IPS-15b (cell line): ENCODE data around the gene MAP3K7.

ENCODE experiments used
- H3K27me3 ChIP-seq: one replicate; pipeline ENCODE4 v1.6.1; 2013; ENCODE audit warnings: low read length; ENCODE audit not compliant: control insufficient read depth, insufficient read depth
- H3K36me3 ChIP-seq: one replicate; pipeline ENCODE4 v1.6.1; 2013; ENCODE audit warnings: low read length; ENCODE audit not compliant: control insufficient read depth, insufficient read depth
- H3K4me1 ChIP-seq: one replicate; pipeline ENCODE4 v1.6.1; 2013; ENCODE audit warnings: mild to moderate bottlenecking, low read length; ENCODE audit not compliant: control insufficient read depth, insufficient read depth
- H3K4me3 ChIP-seq: one replicate; pipeline ENCODE4 v1.5.1; 2013; ENCODE audit warnings: low read depth, low read length
- H3K9ac ChIP-seq: one replicate; pipeline ENCODE4 v1.6.1; 2013; ENCODE audit warnings: low read depth, mild to moderate bottlenecking, low read length
- H3K9me3 ChIP-seq: one replicate; pipeline ENCODE4 v1.6.1; 2013; ENCODE audit warnings: mild to moderate bottlenecking, low read length; ENCODE audit not compliant: control insufficient read depth, insufficient read depth

The MAP3K7 gene

DNA sequence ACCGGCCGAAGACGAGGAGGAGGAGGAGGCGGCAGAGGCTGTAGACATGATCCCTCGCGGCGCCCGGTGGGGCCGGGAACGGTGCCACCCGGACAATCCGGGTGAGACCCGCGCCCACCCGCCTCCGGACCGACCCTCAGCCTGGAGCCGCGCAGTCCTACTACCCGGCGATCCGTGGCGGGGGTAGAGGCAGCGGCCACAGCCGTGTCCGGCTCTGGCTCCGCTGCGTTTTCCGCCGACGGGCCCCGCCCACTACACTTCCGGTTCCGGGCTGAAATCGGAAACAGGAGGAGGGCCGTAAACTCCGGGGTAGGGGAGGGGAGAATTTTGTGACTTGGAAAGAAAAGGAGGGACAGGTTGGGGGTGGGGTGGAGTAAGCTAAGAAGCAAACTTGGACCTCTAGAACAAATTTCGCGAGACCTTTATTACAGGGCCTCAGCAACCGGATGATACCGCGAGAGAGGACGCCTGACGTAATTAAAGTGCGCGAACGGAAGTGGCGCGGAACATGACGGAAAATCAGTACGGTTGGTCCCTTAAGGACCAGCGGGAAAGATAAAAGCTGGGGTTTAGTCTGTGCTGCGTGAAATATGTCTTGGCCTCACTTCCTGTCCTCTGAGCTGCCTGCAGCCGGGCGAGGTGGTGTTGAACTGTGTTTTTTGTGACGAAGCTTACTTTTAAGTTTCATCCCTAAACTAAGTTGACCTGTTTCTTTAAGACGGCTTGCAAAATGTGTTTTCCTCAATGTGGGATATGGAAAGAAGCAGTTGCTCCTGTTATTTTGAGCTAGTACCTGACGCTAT is at the start of gene MAP3K7:
Gene MAP3K7 (minus strand): TSS at position 237 of the 803 bp plus-strand sequence. CDS start 189 bp downstream, at position 48.
- peak within 1 kb of the TSS; percentile 90 for H3K4me3 ChIP-seq
- H3K27me3 ChIP-seq = no peaks in the 10 kb centered on the region
- peak within 1 kb of the TSS; percentile 70 for H3K9ac ChIP-seq
- peaks cover 2% of the 10 kb centered on the region for H3K4me1 ChIP-seq
- H3K36me3 ChIP-seq = no peaks in the 10 kb centered on the region
- H3K9me3 ChIP-seq = no peaks in the 10 kb centered on the region

DNA sequence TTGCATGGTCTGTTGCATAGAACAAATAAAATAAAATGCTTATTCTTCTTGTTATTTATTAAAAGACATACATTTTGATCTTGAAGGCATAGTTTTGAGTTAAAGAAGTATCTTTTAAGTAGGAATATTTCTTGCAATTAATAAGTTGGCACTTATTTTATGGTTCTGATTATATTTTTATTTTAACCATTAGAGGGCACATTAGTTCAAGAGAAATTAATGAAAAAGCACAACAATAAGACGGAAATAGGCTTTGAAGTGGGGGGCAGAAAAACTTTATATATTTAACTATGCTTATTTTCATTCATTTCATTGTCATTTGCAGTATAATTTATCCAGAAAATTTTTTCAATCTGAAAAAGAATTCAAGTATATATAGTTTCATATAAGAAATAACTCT is 44.2 kb upstream of the MAP3K7 start:
- H3K9ac ChIP-seq = no peak overlapping the region

DNA sequence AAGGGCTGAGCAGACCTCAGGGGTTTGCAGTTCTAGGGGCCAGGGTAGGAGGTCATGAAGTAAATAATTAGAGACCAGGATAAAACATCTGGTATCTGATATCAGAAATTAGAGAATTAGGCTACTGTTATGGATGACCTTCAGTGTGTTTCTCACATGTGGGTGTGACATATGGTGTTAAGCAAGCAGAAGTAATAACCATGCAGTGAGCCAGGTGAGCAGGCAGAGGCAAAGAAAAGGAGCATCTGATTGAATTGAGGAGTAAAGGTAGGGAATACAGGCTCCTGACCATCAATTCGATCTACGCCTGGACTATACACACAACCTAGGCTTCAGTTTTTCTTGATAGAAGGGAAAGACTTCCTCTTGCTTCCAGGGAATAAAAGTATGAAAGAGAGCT is 34.7 kb upstream of the MAP3K7 start:
- H3K9me3 ChIP-seq = no peaks in the 10 kb centered on the region
- no peak overlapping the region for H3K4me3 ChIP-seq
- H3K9ac ChIP-seq = no peak overlapping the region
- no peaks in the 10 kb centered on the region for H3K36me3 ChIP-seq
- H3K27me3 ChIP-seq = no peaks in the 10 kb centered on the region
- H3K4me1 ChIP-seq = no peaks in the 10 kb centered on the region

More for the DNA sequence above, 44.2 kb upstream of the MAP3K7 start:
- Histone ChIP-seq H3K4me3 (no peak overlapping the region), H3K36me3 (no peaks in the 10 kb centered on the region), H3K27me3 (no peaks in the 10 kb centered on the region), H3K4me1 (no peaks in the 10 kb centered on the region), H3K9me3 (no peaks in the 10 kb centered on the region)

DNA sequence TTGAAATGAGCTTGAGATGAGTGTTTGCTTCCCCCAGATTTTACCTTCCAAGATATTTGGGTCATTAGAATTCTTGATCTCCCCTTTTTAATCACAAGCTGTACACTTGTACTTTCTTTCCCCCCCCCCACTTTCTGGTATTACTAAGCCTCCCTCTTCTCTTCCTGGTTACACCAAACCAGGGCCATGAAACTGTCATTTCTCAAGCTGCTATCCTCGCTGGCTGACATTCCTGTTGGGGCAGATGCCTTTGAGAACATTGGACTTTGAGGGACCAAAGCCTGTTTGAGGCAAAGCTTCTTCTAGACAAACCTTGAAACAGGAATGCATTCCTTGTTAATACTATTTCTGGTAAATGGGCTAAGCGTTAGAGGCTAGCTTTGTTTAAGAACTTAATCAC is 32.3 kb upstream of the MAP3K7 start:
- H3K4me1 ChIP-seq = no peaks in the 10 kb centered on the region
- no peak overlapping the region for H3K9ac ChIP-seq
- H3K27me3 ChIP-seq = no peaks in the 10 kb centered on the region
- H3K36me3 ChIP-seq = no peaks in the 10 kb centered on the region
- no peak overlapping the region for H3K4me3 ChIP-seq
- H3K9me3 ChIP-seq = no peaks in the 10 kb centered on the region

DNA sequence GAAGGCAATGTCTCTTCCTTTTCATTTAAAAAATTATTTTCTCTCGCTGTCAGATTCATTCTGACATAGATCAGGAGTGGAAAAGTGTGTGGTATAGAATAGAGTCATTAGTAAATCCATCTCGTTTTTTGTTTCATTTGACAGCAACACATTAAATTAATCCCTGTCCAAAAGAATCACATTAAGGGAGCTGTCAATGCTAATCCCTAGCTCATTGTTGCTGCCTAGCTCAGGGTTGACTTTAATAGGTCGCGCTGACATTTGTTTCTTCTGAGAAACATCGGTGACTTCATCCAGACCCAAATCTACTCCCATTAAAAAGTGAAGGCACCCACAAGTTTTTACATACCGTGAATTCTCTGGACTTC is 25.4 kb upstream of the MAP3K7 start:
- no peak overlapping the region for H3K9ac ChIP-seq
- H3K9me3 ChIP-seq = no peaks in the 10 kb centered on the region
- no peaks in the 10 kb centered on the region for H3K36me3 ChIP-seq
- peak overlapping the region; percentile 78 for H3K4me3 ChIP-seq
- peaks cover 15% of the 10 kb centered on the region for H3K4me1 ChIP-seq
- peaks cover 6% of the 10 kb centered on the region for H3K27me3 ChIP-seq

DNA sequence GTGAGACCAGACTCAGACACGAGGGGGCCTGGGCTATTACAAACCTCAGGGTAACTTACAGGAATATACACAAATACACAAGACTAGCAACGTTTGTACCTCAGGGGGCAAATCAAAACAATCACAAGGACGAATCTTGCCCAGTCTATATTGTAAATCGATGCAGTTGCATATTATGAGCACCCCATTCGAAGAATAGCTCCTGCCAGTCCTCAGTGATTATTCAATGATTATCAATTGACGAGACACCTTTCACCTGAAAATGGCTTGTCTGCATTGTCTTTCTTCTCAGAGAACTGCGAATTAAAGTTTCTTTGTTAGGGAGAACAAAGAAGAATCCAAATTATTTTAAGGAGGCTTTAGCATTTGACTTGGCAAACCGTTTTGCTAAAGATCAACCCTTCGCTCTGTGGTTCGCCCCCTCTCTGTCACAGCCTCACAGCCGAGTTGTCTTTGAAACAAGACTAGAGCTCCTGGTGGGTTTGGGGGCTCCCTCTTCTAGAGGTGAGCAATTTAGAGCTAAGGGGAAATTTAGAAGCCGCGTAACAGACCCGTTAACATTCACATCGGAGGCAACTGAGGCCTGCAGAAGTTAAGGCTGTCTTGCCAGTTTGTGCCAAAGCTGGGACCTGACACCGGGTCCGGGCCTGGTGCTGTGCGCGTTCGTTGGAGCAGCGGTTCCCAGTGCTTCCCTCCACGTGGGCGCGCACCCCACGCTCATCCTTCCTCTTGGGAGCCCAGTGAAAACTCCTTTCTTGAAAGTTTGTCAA is 24.9 kb upstream of the MAP3K7 start:
- peak overlapping the region; percentile 68 for H3K9ac ChIP-seq
- H3K4me1 ChIP-seq = peaks cover 15% of the 10 kb centered on the region
- H3K27me3 ChIP-seq = peaks cover 6% of the 10 kb centered on the region

DNA sequence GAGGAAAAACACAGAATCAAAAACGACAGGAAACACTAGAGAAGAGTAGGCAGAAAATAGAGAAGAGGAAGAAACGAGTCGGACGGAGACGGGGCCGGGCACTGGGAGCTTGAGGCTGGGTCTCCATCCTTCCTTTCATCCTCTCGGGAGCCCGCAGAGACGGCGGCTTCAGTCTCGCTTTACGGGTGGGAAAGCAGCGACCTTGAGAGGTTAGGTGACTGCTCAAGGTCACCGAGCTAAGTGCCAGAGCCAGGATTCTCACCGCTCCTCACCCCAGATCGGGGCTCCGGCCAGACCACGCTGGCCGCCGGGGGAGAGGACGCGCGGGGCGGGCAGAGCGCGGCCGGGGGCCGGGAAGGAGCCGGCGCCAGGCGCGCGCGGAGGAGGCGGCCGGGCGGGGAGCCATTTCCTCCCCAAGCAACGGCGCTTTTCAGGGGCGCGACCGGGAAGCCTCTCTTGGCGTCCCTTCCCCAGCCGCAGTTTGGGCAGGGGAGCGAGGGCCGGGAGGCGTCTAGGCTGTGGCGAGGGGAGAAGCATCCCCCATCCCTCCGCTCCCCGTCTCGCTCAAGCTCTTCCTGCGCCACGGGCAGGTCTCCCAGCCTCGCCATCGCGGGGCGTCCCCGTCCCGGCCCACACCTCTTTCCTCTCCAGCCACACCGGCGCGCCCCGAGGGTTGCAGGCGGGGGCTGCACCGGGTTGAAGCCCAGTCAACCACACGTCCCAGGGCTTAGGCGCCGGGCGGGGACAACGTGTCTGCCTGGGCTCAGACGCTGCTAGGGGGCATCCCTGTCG is 24.1 kb upstream of the MAP3K7 start:
- H3K27me3 ChIP-seq = peaks cover 6% of the 10 kb centered on the region

More for the DNA sequence above, 24.9 kb upstream of the MAP3K7 start:
- no peaks in the 10 kb centered on the region for H3K36me3 ChIP-seq
- peak overlapping the region; percentile 78 for H3K4me3 ChIP-seq
- no peaks in the 10 kb centered on the region for H3K9me3 ChIP-seq

DNA sequence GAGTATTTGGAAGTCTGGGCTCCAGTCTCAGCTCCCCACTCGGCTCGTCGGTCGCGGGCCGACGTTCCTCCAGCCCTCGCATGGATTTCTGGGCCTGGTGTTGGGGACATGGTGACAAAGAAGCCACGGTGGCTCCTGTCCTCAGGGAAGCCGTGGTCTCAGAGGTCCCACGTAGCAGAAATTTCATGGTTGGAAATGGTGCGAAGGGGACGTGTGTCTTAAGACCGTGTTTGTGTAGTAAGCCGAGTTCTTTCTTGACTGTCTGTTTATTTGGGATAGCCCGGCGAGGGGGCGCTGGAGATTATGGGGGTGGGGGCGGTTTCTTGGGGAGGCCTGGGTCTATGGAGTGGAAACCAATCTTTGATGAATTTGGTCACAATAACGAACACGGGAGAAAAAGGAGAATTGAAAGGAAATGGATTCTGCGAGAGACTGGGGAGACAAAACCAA is 23.5 kb upstream of the MAP3K7 start:
- H3K27me3 ChIP-seq = peaks cover 6% of the 10 kb centered on the region
- no peaks in the 10 kb centered on the region for H3K9me3 ChIP-seq
- H3K4me3 ChIP-seq = peak overlapping the region; percentile 78
- peak overlapping the region; percentile 68 for H3K9ac ChIP-seq
- peaks cover 19% of the 10 kb centered on the region for H3K4me1 ChIP-seq
- no peaks in the 10 kb centered on the region for H3K36me3 ChIP-seq

More for the DNA sequence above, 24.1 kb upstream of the MAP3K7 start:
- peaks cover 16% of the 10 kb centered on the region for H3K4me1 ChIP-seq
- H3K36me3 ChIP-seq = no peaks in the 10 kb centered on the region
- peak overlapping the region; percentile 68 for H3K9ac ChIP-seq
- no peaks in the 10 kb centered on the region for H3K9me3 ChIP-seq
- peak overlapping the region; percentile 78 for H3K4me3 ChIP-seq

DNA sequence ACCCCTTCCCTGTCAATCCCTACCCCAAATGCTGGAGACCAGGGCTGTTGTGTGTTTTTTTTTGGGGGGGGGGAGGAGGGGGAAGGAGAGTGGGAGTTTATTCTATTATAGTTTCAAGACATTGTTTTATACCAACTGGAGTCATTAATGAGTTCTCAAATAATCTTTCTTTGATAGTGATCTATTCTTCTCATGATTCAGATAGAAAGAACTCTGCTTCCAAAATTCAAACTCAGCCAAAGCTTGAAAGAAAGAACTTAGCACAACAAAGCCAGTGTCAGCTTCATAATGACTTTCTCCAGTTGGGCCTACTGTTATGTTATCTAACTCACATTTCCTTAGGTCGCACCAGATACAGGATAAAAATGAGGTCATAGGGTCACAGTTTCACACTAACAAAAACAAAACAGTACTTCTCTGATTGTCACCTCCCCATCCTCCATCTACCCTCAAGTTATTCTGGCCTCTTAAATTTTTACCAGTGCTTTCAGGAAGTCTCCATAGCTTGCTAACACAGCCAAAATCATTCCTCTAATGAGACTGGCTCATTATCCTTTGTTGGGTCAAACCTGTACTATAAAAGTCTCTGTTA is 19.0 kb upstream of the MAP3K7 start:
- H3K9me3 ChIP-seq = no peaks in the 10 kb centered on the region
- no peaks in the 10 kb centered on the region for H3K36me3 ChIP-seq
- H3K4me1 ChIP-seq = peaks cover 8% of the 10 kb centered on the region
- no peak overlapping the region for H3K4me3 ChIP-seq
- peaks cover 6% of the 10 kb centered on the region for H3K27me3 ChIP-seq
- H3K9ac ChIP-seq = no peak overlapping the region

DNA sequence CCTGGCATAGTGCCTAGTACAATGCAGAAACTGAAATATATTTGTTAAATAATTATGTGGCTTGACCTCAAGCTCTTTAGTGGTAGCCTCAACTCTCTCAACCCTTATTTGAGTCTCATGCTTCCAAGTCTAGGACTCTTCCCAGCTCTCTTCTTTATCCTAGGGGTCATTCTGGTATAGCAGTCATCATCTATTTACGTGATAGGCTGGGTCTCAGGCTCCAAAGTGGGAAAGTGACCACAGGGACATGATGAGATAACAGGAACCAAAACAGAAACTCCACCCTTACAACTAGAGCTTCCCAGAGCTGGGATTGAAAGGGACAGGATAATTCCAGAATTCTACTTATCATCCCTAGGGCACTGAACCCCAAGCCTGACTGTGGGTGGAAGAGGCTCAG is 17.7 kb upstream of the MAP3K7 start:
- Histone ChIP-seq H3K9ac (no peak overlapping the region), H3K4me1 (peaks cover 4% of the 10 kb centered on the region), H3K4me3 (no peak overlapping the region), H3K36me3 (no peaks in the 10 kb centered on the region), H3K9me3 (no peaks in the 10 kb centered on the region), H3K27me3 (no peaks in the 10 kb centered on the region)

DNA sequence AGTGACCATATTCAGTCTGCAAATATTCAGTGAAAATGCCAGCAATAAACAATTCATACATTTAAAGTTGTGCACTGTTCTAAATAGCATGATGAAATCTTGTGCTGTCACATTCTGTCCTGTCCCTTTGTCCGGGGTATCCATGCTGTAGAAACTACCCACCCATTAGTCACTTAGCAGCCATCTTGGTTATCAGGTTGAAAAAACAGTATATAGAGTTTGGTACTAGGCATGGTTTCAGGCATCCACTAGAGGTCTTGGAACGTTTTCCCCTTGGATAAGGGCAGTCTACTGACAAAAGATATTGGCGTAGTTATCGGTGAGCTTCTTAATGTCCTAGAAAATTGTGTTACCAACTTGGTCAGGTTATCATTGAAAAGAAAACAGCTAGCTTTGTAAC is 12.3 kb upstream of the MAP3K7 start:
- Histone ChIP-seq H3K27me3 (peaks cover 2% of the 10 kb centered on the region), H3K36me3 (no peaks in the 10 kb centered on the region)

More for the DNA sequence above, 12.3 kb upstream of the MAP3K7 start:
- no peak overlapping the region for H3K4me3 ChIP-seq
- no peaks in the 10 kb centered on the region for H3K4me1 ChIP-seq
- H3K9ac ChIP-seq = no peak overlapping the region
- no peaks in the 10 kb centered on the region for H3K9me3 ChIP-seq
